ENCODE data around the gene TRA2A.
"Not testable (repeated sequence)": the region's sequence is repeated elsewhere in the genome, so short reads cannot be mapped to it uniquely, and the experiment has no call there.

The TRA2A gene

DNA sequence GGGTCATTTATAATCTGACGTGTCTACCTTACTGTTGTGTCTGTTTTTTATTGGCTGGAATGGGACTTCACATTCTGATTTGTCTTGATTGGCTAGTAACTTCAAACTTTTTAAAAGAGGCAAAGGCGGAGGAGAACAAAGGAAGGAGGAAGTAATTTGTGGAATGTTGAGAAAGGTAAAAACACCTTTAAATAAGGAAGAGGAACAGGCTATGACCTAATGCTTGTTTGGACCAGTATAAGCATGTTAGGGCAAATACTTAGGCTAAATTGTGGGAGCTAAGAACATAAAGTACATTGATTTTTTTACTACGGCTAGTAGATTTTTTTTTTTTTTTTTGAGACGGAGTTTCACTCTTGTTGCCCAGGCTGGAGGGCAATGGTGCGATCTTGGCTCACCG lies 18.0 kb downstream of the TRA2A start:
- in situ Hi-C loops (cut with MboI; ENCODE audit: low sequenced_read_pairs): not testable (repeated sequence)

DNA sequence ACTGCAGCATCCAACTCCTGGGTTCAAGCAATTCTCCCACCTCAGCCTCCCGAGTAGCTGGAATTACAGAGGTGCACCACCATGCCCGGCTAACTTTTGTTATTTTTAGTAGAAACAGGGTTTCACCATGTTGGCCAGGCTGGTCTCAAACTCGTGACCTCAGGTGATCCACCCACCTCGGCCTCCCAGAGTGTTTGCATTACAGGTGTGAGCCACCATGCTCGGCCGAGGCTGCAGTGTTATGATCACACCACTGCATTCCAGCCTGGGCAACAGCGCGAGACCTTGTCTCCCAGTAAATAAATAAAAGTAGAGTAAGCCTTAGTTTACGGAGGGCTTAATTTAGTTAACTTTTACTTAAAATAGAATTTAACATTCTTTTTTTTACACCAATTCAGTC lies 37.8 kb downstream of the TRA2A start:
- in situ Hi-C loops (cut with MboI; ENCODE audit: low sequenced_read_pairs): no loop called here

DNA sequence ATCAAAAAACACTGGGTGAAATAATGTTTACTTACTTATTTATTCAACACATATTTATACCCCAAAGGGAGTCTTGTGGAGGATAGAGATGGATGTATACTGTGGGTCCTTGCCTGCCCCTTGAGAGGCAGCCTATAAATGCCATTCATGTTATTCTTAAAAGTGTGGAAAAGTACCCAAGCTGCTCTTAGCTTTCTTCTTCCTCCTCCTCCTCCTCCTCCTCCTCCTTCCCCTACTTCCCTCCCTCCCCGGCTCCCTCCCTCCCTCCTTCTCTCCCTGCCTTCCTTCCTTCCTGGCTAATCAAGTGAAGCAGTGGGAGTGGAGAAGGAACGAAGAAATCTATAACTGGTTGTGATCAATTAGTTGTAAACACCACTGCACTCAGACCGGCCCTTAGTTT lies 40.3 kb downstream of the TRA2A start:
- in situ Hi-C loops (cut with MboI; ENCODE audit: low sequenced_read_pairs): no loop called here

DNA sequence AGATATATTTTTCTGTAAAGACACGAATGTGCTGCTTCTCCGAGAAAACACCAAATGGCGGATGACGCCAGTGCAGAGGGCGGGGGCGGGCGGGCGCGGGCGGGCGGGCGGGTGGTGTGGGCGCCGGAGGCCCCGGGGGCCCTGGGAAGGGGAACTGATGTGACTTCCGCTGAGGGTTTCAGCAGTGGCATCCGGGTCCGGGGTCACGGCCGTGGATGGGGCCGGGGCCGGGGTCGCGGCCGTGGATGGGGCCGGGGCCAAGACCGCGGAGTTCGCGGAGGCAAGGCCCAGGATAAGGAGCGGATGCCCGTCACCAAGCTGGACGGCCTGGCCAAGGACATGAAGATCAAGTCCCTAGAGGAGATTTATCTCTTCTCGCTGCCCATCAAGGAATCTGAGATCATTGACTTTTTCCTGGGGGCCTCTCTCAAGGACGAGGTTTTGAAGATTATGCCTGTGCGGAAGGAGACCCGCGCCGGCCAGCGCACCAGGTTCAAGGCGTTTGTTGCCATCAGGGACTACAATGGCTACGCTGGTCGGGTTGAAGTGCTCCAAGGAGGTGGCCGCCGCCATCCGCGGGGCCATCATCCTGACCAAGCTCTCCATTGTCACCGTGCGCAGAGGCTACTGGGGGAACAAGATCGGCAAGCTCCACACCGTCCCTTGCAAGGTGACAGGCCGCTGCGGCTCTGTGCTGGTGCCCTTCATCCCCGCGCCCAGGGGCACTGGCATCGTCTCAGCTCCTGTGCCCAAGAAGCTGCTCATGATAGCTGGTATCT lies 41.2 kb downstream of the TRA2A start:
- in situ Hi-C loops (cut with MboI; ENCODE audit: low sequenced_read_pairs): no loop called here

DNA sequence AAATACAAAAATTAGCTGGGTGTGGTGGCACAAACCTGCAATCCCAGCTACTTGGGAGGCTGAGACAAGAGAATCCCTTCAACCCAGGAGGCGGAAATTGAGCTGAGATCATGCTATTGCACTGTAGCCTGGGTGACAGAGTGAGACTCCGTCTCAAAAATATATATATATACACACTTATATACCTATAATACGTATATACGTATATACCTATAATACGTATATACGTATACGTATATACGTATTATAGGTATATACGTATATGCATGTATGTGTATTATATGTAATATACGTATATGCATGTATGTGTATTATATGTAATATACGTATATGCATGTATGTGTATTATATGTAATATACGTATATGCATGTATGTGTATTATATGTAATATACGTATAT lies 43.1 kb downstream of the TRA2A start:
- in situ Hi-C loops (cut with MboI; ENCODE audit: low sequenced_read_pairs): not testable (repeated sequence)

DNA sequence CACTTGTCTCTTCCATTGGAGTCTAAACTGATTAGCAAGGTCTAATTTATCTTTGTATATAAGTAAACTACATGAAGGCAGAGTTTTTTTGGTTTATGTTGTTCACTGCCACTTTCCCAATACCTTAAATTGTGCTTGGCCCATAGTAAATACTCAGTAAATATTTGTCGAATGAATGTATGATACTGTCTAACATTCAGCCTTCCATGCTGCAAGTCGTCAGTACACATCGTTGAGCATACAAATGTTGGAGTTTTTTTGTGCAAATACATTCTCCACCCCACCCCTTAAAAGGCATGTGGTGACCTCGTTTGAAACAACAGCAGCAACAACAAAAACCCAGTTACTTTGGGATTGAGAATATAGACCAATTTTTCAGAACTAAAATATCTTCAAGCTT lies 44.1 kb downstream of the TRA2A start:
- in situ Hi-C loops (cut with MboI; ENCODE audit: low sequenced_read_pairs): no loop called here

DNA sequence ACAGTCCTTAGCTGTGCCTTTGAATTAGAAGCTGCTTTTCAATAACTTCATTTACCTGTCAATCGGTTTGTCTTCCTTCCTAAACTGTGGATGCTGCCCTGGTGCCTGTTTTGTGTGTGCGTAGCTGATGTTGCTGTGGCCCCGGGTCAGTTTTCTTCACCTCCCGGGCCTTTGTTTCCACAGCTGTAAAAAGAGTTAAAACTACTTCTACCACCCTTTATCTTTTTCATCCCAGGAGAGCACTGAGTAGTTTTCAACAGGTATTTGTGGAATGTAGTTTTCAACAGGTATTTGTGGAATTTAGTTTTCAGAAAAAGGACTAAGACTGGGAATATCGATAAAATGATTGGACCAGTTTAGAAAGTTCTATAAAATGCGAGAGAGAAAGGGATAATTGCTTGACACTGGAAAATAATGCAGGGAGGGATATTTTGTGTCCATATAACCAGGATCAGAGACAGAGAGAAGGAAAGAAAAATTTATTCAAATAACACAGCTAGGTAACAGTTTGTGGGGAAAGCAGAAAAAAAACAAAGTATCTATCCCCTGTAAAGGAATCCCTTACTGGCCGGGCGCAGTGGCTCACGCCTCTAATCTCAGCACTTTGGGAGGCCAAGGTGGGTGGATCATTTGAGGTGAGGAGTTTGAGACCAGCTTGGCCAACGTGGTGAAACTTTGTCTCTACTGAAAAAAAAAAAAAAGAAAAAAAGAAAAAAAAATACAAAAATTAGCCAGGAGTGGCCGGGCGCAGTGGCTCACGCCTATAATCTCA lies 45.6 kb downstream of the TRA2A start:
- in situ Hi-C loops (cut with MboI; ENCODE audit: low sequenced_read_pairs): no loop called here

DNA sequence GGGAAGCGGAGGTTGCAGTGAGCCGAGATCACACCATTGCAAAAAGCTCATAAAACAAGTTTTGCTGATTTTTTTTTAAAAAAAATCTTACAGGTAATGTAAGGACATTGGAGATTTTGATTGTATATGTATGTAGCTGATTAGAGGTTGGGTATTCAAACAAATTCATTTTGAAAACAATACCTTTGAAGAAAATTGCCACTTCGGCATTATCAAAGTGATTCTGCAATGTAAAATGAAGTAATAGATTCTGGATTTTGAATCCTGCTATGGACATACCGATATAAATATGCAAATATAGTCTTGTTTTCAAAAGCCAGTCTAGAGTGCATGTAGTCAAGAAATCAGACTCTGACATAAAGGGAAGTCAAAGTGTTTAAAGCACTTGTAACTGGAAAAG lies 49.1 kb downstream of the TRA2A start:
- in situ Hi-C loops (cut with MboI; ENCODE audit: low sequenced_read_pairs): no loop called here

DNA sequence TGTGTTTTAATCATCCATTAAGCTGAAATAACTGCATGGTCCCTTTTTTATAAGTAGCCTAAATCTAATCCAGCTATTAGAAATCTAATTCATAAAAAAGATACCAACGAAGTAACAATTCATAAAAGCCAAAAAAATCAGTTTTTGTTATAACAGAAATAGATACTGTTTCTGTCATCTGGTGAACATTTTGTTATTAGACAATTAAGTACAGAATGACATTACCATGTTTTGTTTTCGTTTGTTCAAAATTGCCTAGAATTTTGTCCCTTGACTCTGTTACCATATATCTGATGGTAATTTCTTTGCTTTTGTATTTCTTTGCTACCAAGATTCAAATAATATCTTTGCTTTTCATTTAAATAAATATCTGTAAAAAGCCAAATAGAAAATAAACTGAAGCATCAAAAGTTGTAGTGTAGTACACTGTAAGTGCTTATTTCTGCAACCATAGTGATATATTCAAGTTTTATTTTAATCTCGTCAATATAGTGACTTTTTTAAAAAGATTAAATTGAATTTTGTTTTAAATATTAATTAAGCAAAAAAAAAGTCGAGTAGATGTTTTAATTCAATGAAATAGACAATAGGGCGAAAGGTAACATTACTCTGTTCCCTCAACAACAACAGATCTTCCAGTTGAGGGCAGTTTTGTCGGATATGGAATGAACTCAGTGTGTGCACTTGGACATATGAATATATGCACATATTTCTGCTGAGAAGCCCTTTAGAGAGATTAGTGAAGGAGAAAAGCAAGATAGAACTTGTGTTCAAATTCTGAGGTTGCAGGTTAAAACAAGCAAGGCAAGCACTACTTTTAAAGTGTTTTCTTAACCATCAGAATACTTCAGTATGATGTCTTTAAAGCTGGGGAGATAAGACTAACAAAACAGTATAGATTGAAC lies 53.6 kb downstream of the TRA2A start:
- in situ Hi-C loops (cut with MboI; ENCODE audit: low sequenced_read_pairs): no loop called here

DNA sequence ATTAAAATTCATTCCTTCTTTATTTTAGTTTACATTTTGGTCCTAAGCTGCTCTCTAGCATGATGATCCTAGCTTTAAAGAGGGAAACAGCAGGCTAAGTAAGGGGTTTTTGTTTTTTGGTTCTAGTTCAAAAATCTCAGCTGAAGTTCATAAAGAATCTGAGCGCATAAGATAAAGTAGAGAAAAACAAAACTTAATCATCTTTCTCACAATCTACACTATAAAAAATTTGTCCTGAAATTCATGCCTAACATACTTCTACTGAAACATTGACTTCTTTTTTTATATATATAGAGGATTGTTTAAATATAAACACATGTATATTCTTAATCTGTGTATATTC lies 54.7 kb downstream of the TRA2A start:
- in situ Hi-C loops (cut with MboI; ENCODE audit: low sequenced_read_pairs): no loop called here

DNA sequence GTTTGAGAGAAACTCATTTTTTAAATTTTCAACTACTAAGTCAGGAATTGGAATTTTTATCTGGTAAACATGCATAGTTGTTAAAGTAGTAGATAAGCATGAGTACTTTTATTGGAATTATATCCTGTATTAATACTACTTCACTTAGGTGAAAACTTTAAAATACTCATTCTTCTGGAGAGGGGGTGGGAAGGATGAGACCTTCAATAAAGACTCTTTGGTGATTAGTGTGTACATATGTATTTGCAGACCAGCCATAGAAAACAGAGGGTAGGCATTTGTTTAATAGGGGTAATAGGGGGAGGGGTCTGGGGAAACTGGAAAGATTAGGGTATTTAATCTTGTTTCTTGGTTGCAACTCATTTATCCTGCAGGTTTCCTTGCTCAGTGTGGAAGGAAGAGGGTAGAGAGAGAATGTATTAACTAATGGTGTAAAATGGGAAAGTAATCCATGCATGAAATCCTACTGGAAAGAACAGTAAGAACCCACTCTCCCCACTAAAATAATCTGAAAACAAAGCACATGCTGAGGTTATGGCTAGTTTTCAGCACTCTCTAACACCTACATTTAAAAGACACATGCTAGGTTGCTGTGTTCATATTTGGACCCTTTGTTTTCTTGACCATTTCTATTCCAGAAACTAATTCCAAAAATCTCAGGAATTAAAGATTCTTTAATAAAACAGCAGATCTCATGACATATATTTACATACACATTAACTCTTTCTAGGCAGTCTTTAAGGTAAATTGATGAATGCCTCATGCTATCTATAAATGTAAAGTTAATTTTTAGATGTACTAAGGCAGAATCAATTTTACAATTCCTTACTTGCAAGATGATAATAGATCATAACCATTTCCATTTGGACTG lies 55.3 kb downstream of the TRA2A start:
- in situ Hi-C loops (cut with MboI; ENCODE audit: low sequenced_read_pairs): no loop called here

DNA sequence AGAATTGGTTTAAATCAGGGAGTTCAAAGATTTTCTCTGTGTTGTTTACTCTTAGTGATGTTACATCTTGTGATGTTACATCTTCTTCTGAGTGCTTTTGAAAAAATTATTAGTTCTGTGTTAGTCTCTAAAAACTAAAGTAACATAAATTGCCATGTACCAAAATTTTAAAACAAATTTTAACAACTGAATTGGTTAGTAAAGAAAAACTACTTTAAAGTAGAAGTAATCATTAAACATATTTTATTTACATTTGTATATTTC lies 56.3 kb downstream of the TRA2A start:
- in situ Hi-C loops (cut with MboI; ENCODE audit: low sequenced_read_pairs): no loop called here

DNA sequence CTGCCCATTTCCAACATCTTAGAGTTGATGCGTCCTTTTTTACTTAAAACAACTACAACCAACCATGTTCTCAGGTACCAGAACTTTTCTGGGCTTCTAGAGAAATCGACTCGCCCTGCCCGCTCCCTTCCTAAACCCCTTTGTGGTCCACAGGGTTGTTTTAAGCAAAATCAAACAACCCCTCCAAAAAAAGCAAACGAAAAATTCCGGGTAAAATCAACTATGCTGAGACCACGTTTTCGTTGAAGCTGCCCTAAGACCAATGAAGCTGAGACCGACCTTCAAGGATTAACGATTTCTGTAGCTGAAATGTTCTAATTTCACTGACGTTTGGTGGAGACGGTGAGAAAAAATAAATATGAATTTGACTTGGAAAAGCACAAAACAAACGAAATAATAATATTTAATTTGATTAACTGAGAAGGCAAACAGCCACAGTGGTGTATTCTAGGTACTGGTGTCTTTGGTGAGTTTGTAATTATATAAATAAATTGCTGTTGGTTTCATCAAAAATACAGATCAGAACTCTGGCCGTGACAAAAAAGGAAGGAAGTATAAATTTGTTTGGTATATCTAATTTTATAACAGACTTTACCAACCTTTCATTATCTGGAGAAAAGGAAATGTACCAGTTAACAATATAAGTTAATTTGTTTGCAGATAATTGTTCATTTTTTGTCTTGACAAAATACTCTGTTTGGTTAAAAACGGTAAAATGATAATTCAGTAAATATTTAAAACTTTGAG lies 56.8 kb downstream of the TRA2A start:
- in situ Hi-C loops (cut with MboI; ENCODE audit: low sequenced_read_pairs): no loop called here

DNA sequence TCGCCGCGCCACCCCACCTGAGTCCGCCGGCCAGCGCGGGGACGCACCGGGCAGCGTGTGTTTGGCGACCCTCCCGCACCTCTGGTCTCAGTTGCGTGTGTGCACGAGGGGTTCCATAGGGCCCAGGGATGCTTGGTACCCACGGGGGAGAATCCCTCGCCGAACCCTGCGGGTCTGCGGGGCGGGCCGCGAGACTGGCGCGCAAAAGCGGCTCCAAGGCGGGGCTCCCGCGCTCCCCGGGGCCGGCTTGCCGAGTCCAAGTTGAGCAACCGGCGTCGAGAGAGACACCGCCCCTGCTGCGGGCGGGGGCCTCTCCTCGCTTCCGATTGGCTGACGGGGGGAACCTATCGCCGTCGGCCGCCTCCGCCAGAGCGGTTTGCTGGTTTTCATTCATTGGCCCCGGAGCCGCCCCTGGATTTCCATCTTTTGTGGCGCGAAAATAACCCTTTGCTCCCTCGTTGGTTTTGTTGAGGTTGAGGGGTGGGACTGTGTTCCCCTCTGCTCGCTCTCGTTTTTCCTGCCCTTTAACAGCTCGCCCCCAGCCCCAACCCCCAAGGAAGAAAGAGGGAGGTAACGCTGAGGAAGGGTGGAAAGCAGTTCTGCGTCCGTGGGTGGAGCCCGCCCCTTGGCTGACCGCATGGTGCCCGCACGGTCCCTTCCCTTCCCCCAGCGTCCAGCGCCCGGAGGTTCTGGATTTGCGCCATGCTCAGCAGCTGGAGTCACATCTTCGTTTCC lies 57.5 kb downstream of the TRA2A start:
- in situ Hi-C loops (cut with MboI; ENCODE audit: low sequenced_read_pairs): no loop called here

DNA sequence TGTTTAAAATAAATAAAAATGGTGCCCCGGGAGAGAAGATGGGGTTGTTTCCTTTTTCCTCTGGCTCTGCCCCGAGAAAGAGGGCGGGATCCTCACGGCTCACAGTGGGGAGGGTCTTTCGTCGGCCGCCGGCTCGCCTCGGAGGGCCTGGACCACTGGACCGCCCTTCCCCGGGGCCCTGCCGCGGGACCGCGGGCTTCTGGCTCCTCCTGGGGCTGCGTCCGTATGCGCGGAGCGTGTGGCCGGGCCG lies 58.0 kb downstream of the TRA2A start:
- in situ Hi-C loops (cut with MboI; ENCODE audit: low sequenced_read_pairs): no loop called here

DNA sequence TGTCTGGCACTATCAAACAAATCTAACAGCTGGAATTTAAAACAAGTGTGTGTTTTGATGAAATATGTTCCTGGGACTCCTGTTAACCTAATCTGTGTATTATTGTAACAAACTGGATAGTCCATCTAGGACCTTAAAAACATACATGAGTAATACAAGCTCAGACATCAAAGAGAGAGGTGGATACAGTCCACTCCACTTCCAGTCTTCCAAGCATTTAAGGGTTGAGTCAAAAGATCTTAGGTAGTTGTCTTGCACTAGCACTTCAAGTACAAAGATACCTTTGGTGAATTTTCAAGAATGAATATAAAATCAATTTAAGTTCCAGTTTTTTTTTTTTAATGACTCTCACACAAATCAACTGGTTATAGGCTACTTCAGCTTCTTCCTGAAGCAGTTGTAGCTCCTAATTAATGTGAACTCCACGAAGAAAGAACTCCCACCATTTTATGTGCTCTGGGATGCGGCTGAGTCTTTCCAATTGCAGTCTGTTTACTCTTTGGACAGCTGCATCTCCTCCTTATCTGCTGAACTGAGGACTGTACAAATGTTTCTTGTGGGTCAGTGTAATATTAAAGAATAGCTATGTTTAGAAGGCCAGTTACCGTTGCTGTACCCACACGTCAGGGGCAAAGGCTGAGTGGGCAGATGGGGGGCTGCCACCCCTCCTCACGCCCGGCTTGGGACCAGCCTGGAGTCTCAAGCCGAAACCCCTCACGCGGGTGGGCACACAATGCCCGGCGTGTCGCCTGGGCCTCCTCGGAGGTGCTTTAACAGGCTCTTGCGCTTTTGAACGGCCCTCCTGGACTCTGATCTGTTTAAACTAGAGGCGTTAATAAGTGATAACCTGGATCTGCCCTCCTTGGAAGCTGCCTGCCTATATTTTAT lies 58.6 kb downstream of the TRA2A start:
- in situ Hi-C loops (cut with MboI; ENCODE audit: low sequenced_read_pairs): no loop called here

DNA sequence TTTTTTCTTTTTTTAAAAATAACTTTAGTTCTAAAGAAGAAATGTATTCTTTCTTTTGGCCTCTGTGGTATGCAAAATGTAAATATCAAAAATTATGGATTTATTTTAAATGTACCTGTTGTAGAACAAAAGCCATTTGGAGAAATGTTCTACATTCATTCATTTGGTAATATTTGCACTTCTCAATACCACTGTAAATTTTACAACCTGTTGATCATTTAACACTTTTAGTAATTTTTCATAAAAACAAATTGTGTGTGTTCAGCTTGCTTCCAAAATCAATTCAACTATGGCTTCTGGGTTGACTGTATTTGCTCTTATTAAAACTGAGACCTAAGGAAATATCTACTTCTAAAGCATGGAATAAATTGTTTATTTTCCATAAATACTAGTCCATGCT lies 59.2 kb downstream of the TRA2A start:
- in situ Hi-C loops (cut with MboI; ENCODE audit: low sequenced_read_pairs): no loop called here

DNA sequence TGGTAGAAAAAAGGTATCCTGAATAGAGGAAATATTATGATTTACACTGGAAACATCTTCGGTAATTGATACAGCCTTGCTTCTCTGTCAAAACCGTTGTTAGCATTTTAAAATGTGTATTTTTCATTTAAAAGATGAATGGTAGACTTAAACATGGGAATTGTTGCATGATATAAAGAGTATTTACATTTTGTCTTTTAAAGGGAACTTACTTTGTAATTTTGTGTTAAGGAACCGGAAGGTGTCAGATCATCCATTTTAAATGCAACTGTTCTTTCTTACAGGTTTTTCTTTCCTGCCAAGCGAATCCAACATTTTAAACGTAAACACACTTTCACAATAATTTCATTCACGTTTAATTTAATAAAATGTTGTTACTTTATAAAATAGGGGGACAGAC lies 59.7 kb downstream of the TRA2A start:
- in situ Hi-C loops (cut with MboI; ENCODE audit: low sequenced_read_pairs): no loop called here

All from HL-60/S4 treated with phorbol 12-myristate 13-acetate at 8.2 ng/mL for 4 days and 3 days (cell line).